Urothelium cell line (cell line): ENCODE results near the gene ASCL2.

Source experiments
- DNase-seq: peaks from one replicate; pipeline ENCODE4 v3.0.0; 2011; ENCODE audit warnings: low spot score, mixed read lengths
- FAIRE-seq: peaks from 2 replicates; lab custom pipeline; 2011; peaks lifted over from hg19 to GRCh38; lab: Jason Lieb, UNC

The ASCL2 gene

GRCh38 chr11:2309251-2310072, 39.1 kb upstream of the ASCL2 start:
- DNase-seq: no peak
- no peak for FAIRE-seq

- DNase-seq (no peak), FAIRE-seq (no peak)
Observed at GRCh38 chr11:2308713-2309112, 38.3 kb upstream of the ASCL2 start.

GRCh38 chr11:2307501-2308331, 37.3 kb upstream of the ASCL2 start:
- FAIRE-seq (no peak), DNase-seq (no peak)

- DNase-seq (no peak), FAIRE-seq (no peak)
Observed at GRCh38 chr11:2306877-2307500, 36.6 kb upstream of the ASCL2 start.

- FAIRE-seq: no peak
- no peak for DNase-seq
Observed at GRCh38 chr11:2306452-2306823, 36.0 kb upstream of the ASCL2 start.

GRCh38 chr11:2305788-2306451, 35.5 kb upstream of the ASCL2 start:
- DNase-seq (no peak), FAIRE-seq (no peak)

GRCh38 chr11:2305140-2305778, 34.9 kb upstream of the ASCL2 start:
- no peak for FAIRE-seq

GRCh38 chr11:2304506-2305139, 34.2 kb upstream of the ASCL2 start:
- FAIRE-seq: no peak

More at GRCh38 chr11:2305140-2305778, 34.9 kb upstream of the ASCL2 start:
- DNase-seq: peak; percentile 56

GRCh38 chr11:2303627-2304505, 33.5 kb upstream of the ASCL2 start:
- FAIRE-seq (no peak), DNase-seq (no peak)

More at GRCh38 chr11:2304506-2305139, 34.2 kb upstream of the ASCL2 start:
- no peak for DNase-seq

GRCh38 chr11:2302896-2303626, 32.7 kb upstream of the ASCL2 start:
- FAIRE-seq: no peak
- no peak for DNase-seq

GRCh38 chr11:2302306-2302895, 32.0 kb upstream of the ASCL2 start:
- no peak for FAIRE-seq

GRCh38 chr11:2301631-2302305, 31.4 kb upstream of the ASCL2 start, which contains the start of the genes C11orf21 and TSPAN32:
Gene C11orf21 (minus strand): TSS chr11:2301918. CDS start chr11:2301808, 110 bp downstream.
Gene TSPAN32 (plus strand): TSS chr11:2302013. CDS start chr11:2302150, 137 bp downstream.
- DNase-seq (no peak), FAIRE-seq (no peak)

More at GRCh38 chr11:2302306-2302895, 32.0 kb upstream of the ASCL2 start:
- no peak for DNase-seq

- FAIRE-seq: no peak
- DNase-seq: no peak
Observed at GRCh38 chr11:2300936-2301630, 30.7 kb upstream of the ASCL2 start.

GRCh38 chr11:2300290-2300935, 30.0 kb upstream of the ASCL2 start:
- FAIRE-seq: no peak
- DNase-seq: no peak

- DNase-seq (no peak), FAIRE-seq (no peak)
Observed at GRCh38 chr11:2299773-2300172, 29.4 kb upstream of the ASCL2 start.
